Chondrocyte (in vitro differentiated cells): ENCODE results near the gene CMSS1. TPM values are rescaled to one million over a fixed set of nuclear protein-coding genes. Genes with fewer than 3 reads are reported as not detected.

ENCODE experiments used
- DNase-seq: peaks from one replicate; pipeline ENCODE4 v3.0.0; 2021; ENCODE audit warnings: mixed read lengths, low spot score
- H3K27ac Mint-ChIP-seq: one replicate; pipeline ENCODE4 v1.8.0; 2021; ENCODE audit warnings: mild to moderate bottlenecking, moderate library complexity, mixed read lengths; ENCODE audit not compliant: unreplicated experiment
- H3K27me3 Mint-ChIP-seq: 2 replicates; pipeline ENCODE4 v1.8.0; 2021; ENCODE audit warnings: low read depth, mixed read lengths
- H3K36me3 Mint-ChIP-seq: 2 replicates; pipeline ENCODE4 v1.8.0; 2021; ENCODE audit warnings: low read depth, mixed read lengths
- H3K4me1 Mint-ChIP-seq: 2 replicates; pipeline ENCODE4 v1.8.0; 2021; ENCODE audit warnings: low read depth, mild to moderate bottlenecking, mixed read lengths
- H3K4me3 Mint-ChIP-seq: one replicate; pipeline ENCODE4 v1.8.0; 2021; ENCODE audit warnings: mild to moderate bottlenecking, moderate library complexity, mixed read lengths; ENCODE audit not compliant: unreplicated experiment
- H3K9me3 Mint-ChIP-seq: 2 replicates; pipeline ENCODE4 v1.8.0; 2021; ENCODE audit warnings: low read depth, mixed read lengths
- total RNA-seq: library from RNA; stranded (reverse); gene quantifications from 3 replicates; pipeline ENCODE4 v1.2.1, GENCODE V29; 2021
- TF ChIP-seq, protein P1 (sequence below): fragments of 200-600 bp; sonication (generic); IDR thresholded peaks from 2 replicates; pipeline ENCODE4 v1.5.0; 2021; ENCODE audit warnings: antibody characterized with exemption, mild to moderate bottlenecking, moderate library complexity

CMSS1 gene
- total RNA-seq, 1 donor from 2014 or later, result 19.5 TPM

GRCh38 chr3:100157685-100158084 is 340.0 kb downstream of the CMSS1 start:
- TF ChIP-seq, protein P1, sequence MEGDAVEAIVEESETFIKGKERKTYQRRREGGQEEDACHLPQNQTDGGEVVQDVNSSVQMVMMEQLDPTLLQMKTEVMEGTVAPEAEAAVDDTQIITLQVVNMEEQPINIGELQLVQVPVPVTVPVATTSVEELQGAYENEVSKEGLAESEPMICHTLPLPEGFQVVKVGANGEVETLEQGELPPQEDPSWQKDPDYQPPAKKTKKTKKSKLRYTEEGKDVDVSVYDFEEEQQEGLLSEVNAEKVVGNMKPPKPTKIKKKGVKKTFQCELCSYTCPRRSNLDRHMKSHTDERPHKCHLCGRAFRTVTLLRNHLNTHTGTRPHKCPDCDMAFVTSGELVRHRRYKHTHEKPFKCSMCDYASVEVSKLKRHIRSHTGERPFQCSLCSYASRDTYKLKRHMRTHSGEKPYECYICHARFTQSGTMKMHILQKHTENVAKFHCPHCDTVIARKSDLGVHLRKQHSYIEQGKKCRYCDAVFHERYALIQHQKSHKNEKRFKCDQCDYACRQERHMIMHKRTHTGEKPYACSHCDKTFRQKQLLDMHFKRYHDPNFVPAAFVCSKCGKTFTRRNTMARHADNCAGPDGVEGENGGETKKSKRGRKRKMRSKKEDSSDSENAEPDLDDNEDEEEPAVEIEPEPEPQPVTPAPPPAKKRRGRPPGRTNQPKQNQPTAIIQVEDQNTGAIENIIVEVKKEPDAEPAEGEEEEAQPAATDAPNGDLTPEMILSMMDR, result no peak
- Mint-ChIP-seq H3K27ac (no peak overlapping the region), H3K27me3 (no peaks in the 10 kb centered on the region), H3K4me3 (no peak overlapping the region), H3K4me1 (peaks cover 46% of the 10 kb centered on the region), H3K36me3 (peaks cover 15% of the 10 kb centered on the region), H3K9me3 (peaks cover 18% of the 10 kb centered on the region)
- DNase-seq, result no peak

DNA sequence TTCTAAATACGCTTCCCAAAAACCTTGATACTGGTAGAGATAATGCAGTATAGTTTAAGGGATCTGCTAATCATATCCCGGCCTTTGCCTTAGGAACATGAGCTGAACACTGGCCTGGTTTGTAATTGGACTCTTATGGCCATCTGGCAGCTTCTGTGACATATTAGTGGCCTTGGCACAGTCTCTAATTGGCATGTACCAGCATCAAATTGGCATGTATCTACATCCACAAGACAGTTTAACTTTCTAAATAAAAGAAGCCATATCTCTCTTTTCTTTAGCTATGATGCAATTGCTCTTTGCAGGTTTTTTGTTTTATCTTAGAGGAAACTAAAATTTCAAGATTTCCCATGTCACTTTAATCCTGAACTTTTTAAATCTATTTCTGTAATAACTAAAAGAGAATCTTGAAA is 341.3 kb downstream of the CMSS1 start:
- no peak for DNase-seq
- peaks cover 18% of the 10 kb centered on the region for H3K9me3 Mint-ChIP-seq

DNA sequence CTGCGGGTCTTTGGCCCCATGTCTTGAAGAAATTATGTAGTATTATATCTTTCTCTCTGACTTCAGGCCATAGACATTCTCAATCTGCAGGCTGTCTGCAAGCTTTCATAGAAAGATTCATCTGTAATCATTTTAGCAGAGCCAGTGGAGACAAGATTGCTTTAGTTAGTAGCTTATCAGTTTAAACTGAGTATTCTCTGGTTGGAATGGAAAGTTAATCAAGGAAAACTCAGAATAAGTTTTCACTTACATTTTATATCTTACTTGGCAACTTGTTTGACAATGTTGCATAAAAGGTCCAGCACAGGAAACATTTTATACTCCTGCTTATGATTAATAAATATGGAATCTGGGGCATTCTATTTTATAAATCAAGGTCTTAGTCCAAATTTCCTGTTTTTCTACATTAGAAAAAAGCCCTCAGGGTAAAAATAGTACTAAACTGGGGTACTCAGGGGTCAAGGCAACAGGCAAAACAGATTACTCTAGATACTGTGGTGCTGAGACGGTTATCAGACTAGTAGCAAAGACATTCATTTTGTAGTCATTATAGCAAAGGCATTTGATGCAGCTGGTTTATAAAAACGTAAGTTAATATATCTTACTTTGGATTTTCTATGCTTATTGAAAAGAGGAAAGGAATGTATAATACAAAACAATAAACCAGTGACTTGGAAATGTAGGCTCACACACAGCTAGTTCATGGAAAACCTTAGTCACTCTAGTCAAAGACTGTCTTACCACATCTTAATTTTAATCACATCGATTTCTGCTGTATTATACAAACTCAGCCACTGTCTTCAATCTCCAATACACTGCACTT is 341.9 kb downstream of the CMSS1 start:
- Mint-ChIP-seq H3K36me3 (peaks cover 14% of the 10 kb centered on the region), H3K27me3 (no peaks in the 10 kb centered on the region), H3K9me3 (peaks cover 18% of the 10 kb centered on the region), H3K27ac (peak overlapping the region; percentile 79), H3K4me3 (no peak overlapping the region), H3K4me1 (peaks cover 59% of the 10 kb centered on the region)
- TF ChIP-seq, protein P1, result no peak
- no peak for DNase-seq

More for the DNA sequence above, 341.3 kb downstream of the CMSS1 start:
- Mint-ChIP-seq H3K27me3 (no peaks in the 10 kb centered on the region), H3K4me1 (peaks cover 52% of the 10 kb centered on the region), H3K27ac (no peak overlapping the region), H3K36me3 (peaks cover 14% of the 10 kb centered on the region), H3K4me3 (no peak overlapping the region)
- TF ChIP-seq, protein P1, result no peak

DNA sequence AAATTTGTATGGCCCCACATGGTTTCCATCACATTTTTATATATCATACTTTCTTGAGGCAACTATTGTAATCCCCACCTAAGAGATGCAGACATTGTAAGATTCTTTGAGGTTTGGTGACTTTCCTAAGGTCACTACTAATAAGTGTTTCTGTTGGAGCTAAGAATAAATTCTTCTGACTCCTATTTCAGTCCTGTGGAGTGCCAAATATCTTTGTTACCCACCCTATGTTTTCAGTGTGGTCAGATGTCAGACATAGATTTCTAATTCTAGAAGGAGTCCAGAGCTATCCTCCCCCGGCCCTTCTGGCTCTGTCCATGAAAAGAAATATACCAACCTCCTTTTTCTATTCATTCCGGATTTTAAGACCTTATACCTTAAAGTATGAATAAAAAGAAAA is 342.9 kb downstream of the CMSS1 start:
- DNase-seq, result no peak
- peak overlapping the region; percentile 79 for H3K27ac Mint-ChIP-seq
- H3K4me3 Mint-ChIP-seq, result no peak overlapping the region
- TF ChIP-seq, protein P1, result no peak
- H3K36me3 Mint-ChIP-seq, result peaks cover 7% of the 10 kb centered on the region
- H3K9me3 Mint-ChIP-seq, result peaks cover 11% of the 10 kb centered on the region
- H3K27me3 Mint-ChIP-seq, result no peaks in the 10 kb centered on the region
- peaks cover 62% of the 10 kb centered on the region for H3K4me1 Mint-ChIP-seq

DNA sequence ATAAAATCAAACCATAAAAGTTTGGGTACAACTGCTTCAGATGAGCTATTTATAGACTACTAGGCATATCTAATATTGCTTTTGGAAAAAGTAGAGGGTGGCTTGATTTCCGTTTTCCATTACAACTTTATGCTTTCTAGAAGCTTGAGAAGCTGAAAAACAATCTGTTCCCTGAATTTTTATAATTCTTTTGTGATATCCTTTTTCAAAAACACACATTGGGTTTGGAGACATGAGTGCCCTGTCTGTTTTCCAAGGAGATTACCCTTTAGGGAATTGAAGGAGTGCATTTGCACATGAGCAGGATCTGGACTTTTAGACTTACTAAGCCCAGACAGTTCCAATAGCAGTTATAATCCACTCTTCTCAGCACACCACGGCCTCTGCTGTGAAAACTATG is 346.1 kb downstream of the CMSS1 start:
- Mint-ChIP-seq H3K9me3 (no peaks in the 10 kb centered on the region), H3K4me3 (no peak overlapping the region), H3K36me3 (peaks cover 2% of the 10 kb centered on the region), H3K27me3 (no peaks in the 10 kb centered on the region), H3K27ac (peak overlapping the region; percentile 82), H3K4me1 (peaks cover 45% of the 10 kb centered on the region)
- TF ChIP-seq, protein P1, result peak; percentile 38
- no peak for DNase-seq
